IPS-20b (cell line): ENCODE measurements around the gene EDDM3A.
"Not testable (repeated sequence)": the region's sequence is repeated elsewhere in the genome, so short reads cannot be mapped to it uniquely, and the experiment has no call there.

Source experiments
- H3K27ac ChIP-seq: one replicate; pipeline ENCODE4 v1.5.1; 2013; ENCODE audit warnings: low read length
- H3K27me3 ChIP-seq: 2 replicates; pipeline ENCODE4 v1.6.1; 2013; ENCODE audit warnings: mild to moderate bottlenecking, low read length, inconsistent platforms; ENCODE audit not compliant: insufficient read depth
- H3K36me3 ChIP-seq: 2 replicates; pipeline ENCODE4 v1.6.1; 2013; ENCODE audit warnings: low read depth, mild to moderate bottlenecking, inconsistent platforms, low read length, moderate library complexity; ENCODE audit not compliant: insufficient read depth
- H3K4me1 ChIP-seq: 2 replicates; pipeline ENCODE4 v1.6.1; 2013; ENCODE audit warnings: mild to moderate bottlenecking, control low read depth, inconsistent platforms, low read length, moderate library complexity; ENCODE audit not compliant: insufficient read depth
- H3K4me3 ChIP-seq: 2 replicates; pipeline ENCODE4 v1.5.1; 2013; ENCODE audit warnings: mild to moderate bottlenecking, low read length, inconsistent platforms
- H3K9ac ChIP-seq: 2 replicates; pipeline ENCODE4 v1.6.1; 2013; ENCODE audit warnings: low read depth, mild to moderate bottlenecking, inconsistent platforms, low read length, moderate library complexity
- H3K9me3 ChIP-seq: 2 replicates; pipeline ENCODE4 v1.6.1; 2013; ENCODE audit warnings: mild to moderate bottlenecking, low read depth, low read length, inconsistent platforms; ENCODE audit not compliant: insufficient read depth

EDDM3A gene

DNA sequence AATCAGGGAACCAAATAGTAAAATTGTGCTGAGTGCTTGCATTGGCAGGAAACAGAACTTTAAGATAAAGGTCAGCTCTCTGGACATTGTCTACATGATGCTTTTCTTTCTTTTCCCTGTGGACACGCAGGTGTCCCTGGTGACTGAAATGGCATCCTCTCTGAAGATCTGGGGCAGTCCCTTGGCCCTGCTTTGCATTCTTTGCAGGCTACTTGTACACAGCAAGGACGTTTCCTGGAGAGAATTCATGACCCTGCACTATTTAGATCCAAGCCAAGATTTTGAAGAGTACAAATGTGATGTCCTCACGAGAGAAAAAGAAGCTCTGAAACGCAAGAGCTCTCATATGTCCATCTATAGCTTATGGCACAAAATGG, 11.3 kb upstream of the EDDM3A start:
- H3K9ac ChIP-seq, result no peak overlapping the region
- no peaks in the 10 kb centered on the region for H3K9me3 ChIP-seq
- H3K27ac ChIP-seq, result no peak overlapping the region
- no peak overlapping the region for H3K4me3 ChIP-seq
- no peaks in the 10 kb centered on the region for H3K36me3 ChIP-seq
- no peaks in the 10 kb centered on the region for H3K27me3 ChIP-seq
- no peaks in the 10 kb centered on the region for H3K4me1 ChIP-seq

DNA sequence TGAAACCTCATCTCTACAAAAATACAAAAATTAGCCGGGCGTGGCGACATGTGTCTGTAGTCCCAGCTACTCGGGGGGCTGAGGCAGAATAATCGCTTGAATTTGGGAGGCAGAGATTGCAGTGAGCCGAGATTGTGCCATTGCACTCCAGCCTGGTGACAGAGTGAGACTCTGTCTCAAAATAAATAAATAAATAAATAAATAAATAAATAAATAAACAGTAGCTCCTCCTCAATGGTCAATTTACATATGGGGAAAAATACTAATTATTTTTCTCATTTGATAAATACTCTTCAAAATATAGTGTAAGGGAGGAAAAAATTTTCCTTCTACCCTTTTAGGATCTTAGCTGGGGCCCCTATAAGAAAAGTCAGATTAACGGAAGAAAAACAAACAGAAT, 7.4 kb upstream of the EDDM3A start:
- not testable (repeated sequence) for H3K4me3 ChIP-seq, H3K27me3 ChIP-seq, H3K9me3 ChIP-seq

DNA sequence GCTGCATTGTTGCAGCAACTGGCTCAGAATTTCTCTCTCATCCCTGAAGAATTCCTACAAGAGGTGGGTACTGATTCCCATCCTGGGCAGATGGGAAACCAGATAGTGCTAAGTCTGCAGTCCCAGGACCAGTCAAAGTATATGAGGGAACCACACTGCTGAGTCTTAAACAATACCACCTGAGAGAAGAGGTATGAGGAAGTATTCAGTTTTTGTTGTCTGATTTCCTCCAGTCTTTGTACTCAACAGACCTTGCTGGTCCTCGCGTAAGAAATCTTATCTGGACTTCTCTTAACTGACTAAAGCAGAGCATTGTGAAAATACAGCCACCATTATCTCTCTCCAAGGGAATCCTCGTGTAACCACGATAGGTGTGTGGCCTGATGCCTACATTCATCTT, 3.6 kb upstream of the EDDM3A start:
- Histone ChIP-seq H3K9ac (no peak overlapping the region), H3K4me1 (no peaks in the 10 kb centered on the region), H3K36me3 (no peaks in the 10 kb centered on the region), H3K9me3 (no peaks in the 10 kb centered on the region), H3K27me3 (no peaks in the 10 kb centered on the region), H3K27ac (no peak overlapping the region), H3K4me3 (no peak overlapping the region)

More for the DNA sequence above, 7.4 kb upstream of the EDDM3A start:
- H3K9ac ChIP-seq, H3K4me1 ChIP-seq, H3K27ac ChIP-seq, H3K36me3 ChIP-seq: not testable (repeated sequence)

DNA sequence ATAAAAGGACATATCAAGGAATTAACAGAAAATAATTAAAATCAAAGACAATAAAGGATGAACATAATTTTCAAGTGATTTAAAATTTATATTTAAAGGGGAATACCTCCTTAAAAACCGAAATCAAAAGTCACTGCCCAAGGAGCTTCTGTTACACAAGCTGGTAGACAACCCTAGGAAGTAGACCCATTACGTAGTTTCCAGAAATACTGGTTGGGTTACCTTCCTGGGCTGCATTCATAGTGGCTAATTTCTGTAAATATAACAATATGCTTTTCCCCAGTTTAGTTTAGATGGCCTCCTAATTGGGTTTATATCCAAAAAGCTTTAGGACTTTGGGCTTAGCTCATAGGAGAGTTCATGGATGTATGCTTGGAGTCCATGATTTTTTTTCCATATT, 2.1 kb upstream of the EDDM3A start:
- Histone ChIP-seq H3K4me1 (no peaks in the 10 kb centered on the region), H3K4me3 (no peak overlapping the region), H3K36me3 (no peaks in the 10 kb centered on the region), H3K27ac (no peak overlapping the region), H3K27me3 (no peaks in the 10 kb centered on the region), H3K9me3 (no peaks in the 10 kb centered on the region), H3K9ac (no peak overlapping the region)

DNA sequence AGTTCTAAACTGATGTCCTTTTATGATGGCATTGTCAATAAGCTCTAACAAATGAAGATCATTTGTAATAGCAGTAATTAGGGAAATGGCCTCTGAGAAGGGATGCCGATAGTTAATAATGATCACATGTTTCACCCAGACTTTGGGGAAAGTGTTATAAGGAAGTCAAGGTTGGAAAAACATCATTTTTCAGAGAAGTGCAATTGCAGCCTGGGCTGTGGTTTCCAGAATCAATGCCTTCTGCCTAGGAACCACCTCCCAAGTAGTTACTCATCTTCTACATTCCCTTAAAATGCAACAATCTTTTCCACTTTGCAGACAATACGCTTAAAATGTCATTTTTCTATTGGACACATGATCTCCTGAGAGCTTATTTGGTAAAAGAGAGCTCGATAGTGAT, 879 bp downstream of the EDDM3A start:
- Histone ChIP-seq H3K4me3 (no peak overlapping the region), H3K4me1 (no peaks in the 10 kb centered on the region), H3K36me3 (no peaks in the 10 kb centered on the region), H3K9me3 (peaks cover 2% of the 10 kb centered on the region), H3K27me3 (no peaks in the 10 kb centered on the region), H3K9ac (no peak overlapping the region), H3K27ac (no peak overlapping the region)

DNA sequence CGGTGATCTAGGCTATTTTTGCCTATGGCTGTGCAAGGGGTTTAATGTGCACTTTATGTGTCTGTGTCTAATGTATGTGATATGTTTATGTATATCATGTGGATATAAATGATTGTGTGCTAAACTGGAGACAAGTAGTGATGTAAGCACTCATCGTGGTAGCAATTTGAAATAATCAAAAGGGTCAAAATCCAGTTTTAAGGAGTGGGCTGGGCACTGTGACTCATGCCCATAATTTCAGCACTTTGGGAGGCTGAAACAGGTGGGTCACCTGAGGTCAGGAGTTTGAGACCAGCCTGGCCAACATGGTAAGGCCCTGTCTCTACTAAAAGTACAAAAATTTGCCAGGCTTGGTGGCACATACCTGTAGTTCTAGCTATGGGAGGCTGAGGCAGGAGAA, 2.8 kb downstream of the EDDM3A start:
- Histone ChIP-seq H3K4me1 (no peaks in the 10 kb centered on the region), H3K36me3 (no peaks in the 10 kb centered on the region), H3K27me3 (no peaks in the 10 kb centered on the region), H3K27ac (no peak overlapping the region), H3K9me3 (peaks cover 17% of the 10 kb centered on the region), H3K9ac (no peak overlapping the region), H3K4me3 (no peak overlapping the region)

DNA sequence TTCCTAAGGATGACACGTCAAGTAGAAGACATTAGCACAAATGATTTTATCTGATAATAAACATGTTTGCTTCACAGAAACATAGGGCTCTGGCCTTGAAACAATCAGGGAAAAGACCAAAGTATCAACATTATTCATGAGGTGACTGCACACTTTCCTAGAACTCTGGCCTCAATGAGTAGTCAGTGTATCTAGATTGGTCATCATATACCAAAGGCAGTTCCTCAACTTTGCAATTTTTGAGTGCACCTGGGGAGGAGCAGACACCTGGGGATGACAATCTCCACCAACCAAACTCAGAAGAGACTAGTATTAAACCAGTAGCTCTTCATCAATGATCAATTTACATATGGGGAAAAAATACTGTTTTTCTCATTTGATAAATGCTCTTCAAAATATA, 4.5 kb downstream of the EDDM3A start:
- H3K27ac ChIP-seq, result no peak overlapping the region
- no peaks in the 10 kb centered on the region for H3K36me3 ChIP-seq
- H3K4me3 ChIP-seq, result no peak overlapping the region
- no peaks in the 10 kb centered on the region for H3K4me1 ChIP-seq
- peaks cover 17% of the 10 kb centered on the region for H3K9me3 ChIP-seq
- no peak overlapping the region for H3K9ac ChIP-seq
- no peaks in the 10 kb centered on the region for H3K27me3 ChIP-seq

DNA sequence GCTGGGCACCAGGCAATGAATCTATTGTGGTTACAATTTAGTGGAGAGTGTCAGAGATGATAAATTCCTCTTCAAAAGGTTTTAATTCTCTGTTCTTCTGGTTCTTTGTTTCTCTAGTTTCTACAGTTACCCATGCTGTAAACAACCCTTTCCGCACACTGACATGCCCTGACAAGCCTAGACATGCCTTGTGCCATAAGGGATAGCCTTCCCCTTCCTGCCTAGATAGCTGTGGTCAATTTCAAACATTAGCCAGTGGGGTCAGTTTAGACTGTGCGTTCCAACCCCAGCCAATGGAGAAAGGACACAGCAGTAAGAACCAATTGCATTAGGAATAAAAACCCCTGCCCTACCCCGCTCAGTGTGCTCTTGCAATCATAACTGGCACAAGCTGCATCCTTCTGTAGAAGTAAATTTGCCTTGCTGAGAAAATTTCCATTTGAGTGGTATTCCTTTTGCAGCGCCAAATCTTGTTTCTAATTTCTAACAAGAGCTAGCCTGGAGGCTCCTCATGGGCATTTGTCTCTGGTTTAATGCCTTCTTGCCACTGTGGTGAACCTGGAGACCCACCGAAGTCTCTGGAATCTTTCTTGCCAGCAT, 6.4 kb downstream of the EDDM3A start:
- Histone ChIP-seq H3K4me1 (no peaks in the 10 kb centered on the region), H3K27ac (no peak overlapping the region), H3K27me3 (no peaks in the 10 kb centered on the region)

DNA sequence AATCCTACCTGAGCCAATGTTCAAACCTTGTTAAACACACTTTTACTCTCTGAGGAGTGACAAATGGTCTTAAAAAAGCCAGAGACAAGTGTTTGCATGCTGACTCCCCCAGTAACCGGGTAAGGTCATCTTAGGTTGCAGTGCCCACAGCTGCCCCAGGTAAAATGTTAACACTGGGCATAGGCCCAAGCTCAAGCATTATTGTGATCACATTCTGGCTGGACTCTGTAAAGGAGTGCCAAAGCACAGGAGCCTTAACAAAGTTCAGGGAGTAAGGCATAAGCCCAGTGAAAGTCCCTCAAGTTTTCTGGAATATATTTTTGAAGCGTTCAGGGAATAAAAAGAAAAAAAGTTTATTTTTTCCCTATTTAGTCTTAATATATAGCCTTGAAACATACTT, 8.6 kb downstream of the EDDM3A start:
- Histone ChIP-seq H3K27ac (no peak overlapping the region), H3K4me3 (no peak overlapping the region), H3K4me1 (no peaks in the 10 kb centered on the region), H3K9me3 (peaks cover 17% of the 10 kb centered on the region), H3K27me3 (no peaks in the 10 kb centered on the region), H3K36me3 (no peaks in the 10 kb centered on the region), H3K9ac (no peak overlapping the region)

More for the DNA sequence above, 6.4 kb downstream of the EDDM3A start:
- Histone ChIP-seq H3K9me3 (peaks cover 17% of the 10 kb centered on the region), H3K4me3 (no peak overlapping the region), H3K9ac (no peak overlapping the region), H3K36me3 (no peaks in the 10 kb centered on the region)

DNA sequence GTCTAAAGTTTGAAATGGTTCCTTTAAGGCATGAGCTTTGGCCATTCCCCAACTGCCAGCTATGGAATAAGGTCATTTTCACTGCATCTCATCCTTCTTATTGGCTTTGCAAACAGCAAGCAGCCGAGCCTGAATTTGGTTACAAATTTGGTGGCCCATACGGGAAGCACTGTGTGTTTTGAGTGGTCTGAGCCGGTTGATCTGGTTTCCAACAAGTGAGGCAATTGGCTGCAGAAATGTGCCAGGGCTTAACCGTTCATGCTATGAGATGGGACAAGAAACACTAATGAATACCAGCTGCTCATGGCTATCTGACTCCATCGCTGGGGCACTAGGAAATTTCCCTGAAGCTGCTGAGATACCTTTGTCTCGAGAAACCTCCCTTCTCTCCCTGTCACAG, 9.3 kb downstream of the EDDM3A start:
- Histone ChIP-seq H3K4me3 (no peak overlapping the region), H3K36me3 (no peaks in the 10 kb centered on the region), H3K9ac (no peak overlapping the region), H3K9me3 (peaks cover 17% of the 10 kb centered on the region), H3K27ac (no peak overlapping the region), H3K4me1 (no peaks in the 10 kb centered on the region), H3K27me3 (no peaks in the 10 kb centered on the region)

DNA sequence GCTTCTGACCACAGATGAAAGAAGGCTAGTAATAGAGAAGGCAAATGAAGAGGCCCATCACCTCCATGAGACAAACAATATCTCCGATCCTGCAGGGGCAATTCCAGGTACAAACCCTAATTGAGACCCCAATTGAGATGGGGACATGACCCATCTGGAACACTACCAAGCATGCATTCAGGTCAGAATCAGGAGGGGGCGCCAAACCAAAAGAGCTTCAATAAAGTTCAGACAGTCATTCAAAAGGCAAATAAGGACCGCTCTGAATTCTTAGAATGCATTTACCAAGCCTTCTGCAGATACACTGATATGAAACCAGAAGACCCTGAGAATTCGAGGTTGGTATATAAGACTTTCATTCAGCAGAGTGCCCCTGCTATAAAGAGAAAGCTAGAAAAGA, 12.3 kb downstream of the EDDM3A start:
- Histone ChIP-seq H3K4me3 (no peak overlapping the region), H3K9ac (no peak overlapping the region), H3K27me3 (no peaks in the 10 kb centered on the region), H3K27ac (no peak overlapping the region), H3K4me1 (no peaks in the 10 kb centered on the region), H3K9me3 (peaks cover 1% of the 10 kb centered on the region; the same call in 1 of the 2 replicates), H3K36me3 (no peaks in the 10 kb centered on the region)

DNA sequence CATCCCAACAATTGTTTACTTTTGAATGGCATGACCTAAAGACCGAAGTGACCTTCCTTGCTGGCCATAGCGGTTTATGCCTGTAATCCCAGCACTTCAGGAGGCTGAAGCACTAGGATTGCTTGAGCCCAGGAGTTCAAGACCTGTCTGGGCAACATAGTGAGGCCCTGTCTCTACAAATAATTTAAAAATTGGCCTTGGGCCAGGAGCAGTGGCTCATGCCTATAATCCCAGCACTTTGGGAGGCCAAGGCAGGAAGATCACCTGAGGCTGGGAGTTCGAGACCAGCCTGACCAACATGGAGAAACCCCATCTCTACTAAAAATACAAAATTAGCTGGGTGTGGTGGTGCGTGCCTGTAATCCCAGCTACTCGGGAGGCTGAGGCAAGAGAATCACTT, 13.8 kb downstream of the EDDM3A start:
- H3K4me1 ChIP-seq, H3K9ac ChIP-seq, H3K4me3 ChIP-seq, H3K27ac ChIP-seq, H3K36me3 ChIP-seq, H3K27me3 ChIP-seq, H3K9me3 ChIP-seq: not testable (repeated sequence)

DNA sequence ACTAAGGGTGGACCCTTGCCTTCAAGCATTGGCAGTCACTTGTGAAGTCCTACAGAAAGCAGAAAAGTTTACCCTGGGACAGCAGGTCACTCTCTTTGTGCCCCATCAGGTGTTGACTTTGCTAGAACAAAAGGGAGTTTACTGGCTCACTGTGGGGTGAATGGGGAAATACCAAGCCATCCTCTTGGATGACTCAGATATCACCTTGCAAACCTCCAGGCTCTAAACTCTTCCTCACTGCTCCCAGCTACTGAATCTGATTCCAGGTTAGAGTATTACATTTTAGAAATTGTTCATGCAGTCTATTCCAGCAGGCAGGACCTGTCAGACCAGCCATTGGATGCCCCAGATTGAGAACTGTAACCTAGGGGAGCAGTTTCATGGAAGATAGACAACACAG, 15.3 kb downstream of the EDDM3A start:
- no peak overlapping the region for H3K9ac ChIP-seq
- no peak overlapping the region for H3K4me3 ChIP-seq
- no peaks in the 10 kb centered on the region for H3K36me3 ChIP-seq
- H3K27me3 ChIP-seq, result no peaks in the 10 kb centered on the region
- H3K27ac ChIP-seq, result no peak overlapping the region
- H3K4me1 ChIP-seq, result no peaks in the 10 kb centered on the region
- H3K9me3 ChIP-seq, result no peaks in the 10 kb centered on the region
